Measurements from ENCODE around the gene MIP. TPM values are rescaled to one million over a fixed set of nuclear protein-coding genes. Genes with fewer than 3 reads are reported as not detected.

The MIP gene
- total RNA-seq, 4 donors from 2014 or later = not detected

DNA sequence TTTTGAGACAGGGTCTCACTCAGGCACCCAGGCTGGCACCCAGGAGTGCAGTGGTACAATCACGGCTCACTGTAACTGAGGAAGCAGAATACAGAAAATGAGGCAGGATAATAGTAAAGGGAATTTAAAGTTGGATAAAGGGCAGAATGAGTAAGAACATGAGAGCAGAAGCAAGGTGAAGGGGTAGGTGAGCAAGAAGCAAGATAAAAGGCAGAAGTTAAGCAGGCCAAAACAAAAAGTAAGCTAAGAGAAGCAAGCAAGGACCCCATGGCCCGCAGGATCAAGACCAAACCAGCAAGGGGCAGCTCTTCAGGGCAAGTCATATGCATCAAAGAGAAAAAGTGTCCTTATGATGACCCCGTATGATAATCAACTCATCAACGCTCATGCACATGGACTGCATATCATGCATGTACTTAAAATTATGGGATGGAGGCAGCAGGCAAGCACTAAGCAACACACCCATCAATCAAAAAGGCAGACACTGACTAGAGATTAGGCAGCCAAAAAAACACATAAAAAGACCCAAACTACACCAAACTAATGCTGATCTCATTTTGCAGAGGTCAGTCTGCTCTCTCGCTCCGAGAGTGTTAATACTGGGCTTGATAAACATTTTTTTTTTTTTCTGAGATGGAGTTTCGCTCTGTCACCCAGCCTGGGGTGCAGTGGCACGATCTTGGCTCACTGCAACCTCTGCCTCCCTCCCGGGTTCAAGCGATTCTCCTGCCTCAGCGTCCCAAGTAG lies 16.9 kb downstream of the MIP start:
- TF ChIP-seq POLR2A (IDR thresholded peaks at IDR 0.05) = no peak
- no peak for TF ChIP-seq POLR2AphosphoS5 (IDR thresholded peaks at IDR 0.05)
- TF ChIP-seq, protein P1, sequence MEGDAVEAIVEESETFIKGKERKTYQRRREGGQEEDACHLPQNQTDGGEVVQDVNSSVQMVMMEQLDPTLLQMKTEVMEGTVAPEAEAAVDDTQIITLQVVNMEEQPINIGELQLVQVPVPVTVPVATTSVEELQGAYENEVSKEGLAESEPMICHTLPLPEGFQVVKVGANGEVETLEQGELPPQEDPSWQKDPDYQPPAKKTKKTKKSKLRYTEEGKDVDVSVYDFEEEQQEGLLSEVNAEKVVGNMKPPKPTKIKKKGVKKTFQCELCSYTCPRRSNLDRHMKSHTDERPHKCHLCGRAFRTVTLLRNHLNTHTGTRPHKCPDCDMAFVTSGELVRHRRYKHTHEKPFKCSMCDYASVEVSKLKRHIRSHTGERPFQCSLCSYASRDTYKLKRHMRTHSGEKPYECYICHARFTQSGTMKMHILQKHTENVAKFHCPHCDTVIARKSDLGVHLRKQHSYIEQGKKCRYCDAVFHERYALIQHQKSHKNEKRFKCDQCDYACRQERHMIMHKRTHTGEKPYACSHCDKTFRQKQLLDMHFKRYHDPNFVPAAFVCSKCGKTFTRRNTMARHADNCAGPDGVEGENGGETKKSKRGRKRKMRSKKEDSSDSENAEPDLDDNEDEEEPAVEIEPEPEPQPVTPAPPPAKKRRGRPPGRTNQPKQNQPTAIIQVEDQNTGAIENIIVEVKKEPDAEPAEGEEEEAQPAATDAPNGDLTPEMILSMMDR (IDR thresholded peaks at IDR 0.05) = no peak
- no peak for TF ChIP-seq EP300 (IDR thresholded peaks at IDR 0.05)
- Histone ChIP-seq H3K4me3 (no peak overlapping the region), H3K36me3 (no peaks in the 10 kb centered on the region), H3K27me3 (no peaks in the 10 kb centered on the region), H3K27ac (no peak overlapping the region), H3K4me1 (no peaks in the 10 kb centered on the region), H3K9me3 (no peaks in the 10 kb centered on the region)
- DNase-seq (ENCODE audit: low spot score in 2 of 2) = no peak
- whole genome bisulfite sequencing = 81% methylated on average over 11 of the region's 11 CpGs

- TF ChIP-seq, protein P1 (IDR thresholded peaks at IDR 0.05) = no peak
- TF ChIP-seq EP300 (IDR thresholded peaks at IDR 0.05) (no peak), POLR2AphosphoS5 (IDR thresholded peaks at IDR 0.05) (no peak), POLR2A (IDR thresholded peaks at IDR 0.05) (no peak)
Measured at GRCh38 chr12:56434828-56435227, 19.6 kb downstream of the MIP start.

DNA sequence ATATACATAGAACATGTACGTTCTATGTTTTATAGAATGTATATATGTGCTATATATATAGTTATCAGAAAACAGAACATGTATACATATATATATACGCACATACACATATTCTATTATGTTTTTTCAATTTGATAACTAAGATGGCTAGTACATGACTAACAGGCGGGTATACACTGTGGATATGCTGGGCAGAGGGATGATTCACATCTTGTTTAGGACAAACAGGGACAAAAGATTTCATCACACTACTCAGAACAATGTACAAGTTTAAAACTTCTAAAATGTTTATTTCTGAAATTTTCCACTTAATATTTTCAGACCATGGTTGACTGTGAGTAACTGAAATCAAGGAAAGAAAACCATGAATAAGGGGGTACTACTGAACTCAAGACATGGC lies 22.6 kb downstream of the MIP start:
- H3K36me3 ChIP-seq = peaks cover 12% of the 10 kb centered on the region

More at GRCh38 chr12:56434828-56435227, 19.6 kb downstream of the MIP start:
- DNase-seq (ENCODE audit: low spot score in 2 of 2) = no peak
- H3K36me3 ChIP-seq = peaks cover 3% of the 10 kb centered on the region
- 94% methylated on average over 6 of the region's 6 CpGs for WGBS
- no peaks in the 10 kb centered on the region for H3K27me3 ChIP-seq
- no peak overlapping the region for H3K27ac ChIP-seq
- no peak overlapping the region for H3K4me3 ChIP-seq
- no peaks in the 10 kb centered on the region for H3K9me3 ChIP-seq
- no peaks in the 10 kb centered on the region for H3K4me1 ChIP-seq

DNA sequence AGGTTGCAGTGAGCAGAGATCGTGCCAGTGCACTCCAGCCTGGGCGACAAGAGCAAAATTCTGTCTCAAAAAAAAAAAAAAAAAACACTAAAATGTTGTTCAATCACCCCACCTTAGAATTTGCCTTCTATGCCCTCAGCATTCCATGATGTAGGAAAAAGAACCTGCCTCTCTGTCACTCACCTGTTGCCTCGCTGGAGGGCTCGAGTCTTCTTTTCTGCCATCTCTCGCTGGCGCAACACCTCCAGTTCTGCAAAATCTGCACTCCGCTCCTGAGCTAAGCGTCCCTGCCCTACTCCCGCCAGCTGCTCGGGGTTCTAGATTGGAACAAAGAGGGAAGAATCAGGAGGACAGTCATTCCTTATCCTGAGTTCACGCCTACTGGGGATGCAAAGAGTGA lies 23.2 kb downstream of the MIP start:
- H3K36me3 ChIP-seq = peaks cover 12% of the 10 kb centered on the region
- no peaks in the 10 kb centered on the region for H3K4me1 ChIP-seq
- H3K27ac ChIP-seq = no peak overlapping the region
- H3K4me3 ChIP-seq = no peak overlapping the region
- TF ChIP-seq POLR2A (IDR thresholded peaks at IDR 0.05) = no peak
- no peak for TF ChIP-seq EP300 (IDR thresholded peaks at IDR 0.05)
- TF ChIP-seq, protein P1 (IDR thresholded peaks at IDR 0.05) = no peak
- no peak for TF ChIP-seq POLR2AphosphoS5 (IDR thresholded peaks at IDR 0.05)
- DNase-seq (ENCODE audit: low spot score in 2 of 2) = no peak
- no peaks in the 10 kb centered on the region for H3K9me3 ChIP-seq
- 97% methylated on average over 11 of the region's 11 CpGs for WGBS
- no peaks in the 10 kb centered on the region for H3K27me3 ChIP-seq

More for the DNA sequence above, 22.6 kb downstream of the MIP start:
- TF ChIP-seq EP300 (IDR thresholded peaks at IDR 0.05) (no peak), POLR2A (IDR thresholded peaks at IDR 0.05) (no peak), POLR2AphosphoS5 (IDR thresholded peaks at IDR 0.05) (no peak)
- TF ChIP-seq, protein P1 (IDR thresholded peaks at IDR 0.05) = no peak
- Histone ChIP-seq H3K9me3 (no peaks in the 10 kb centered on the region), H3K4me3 (no peak overlapping the region), H3K4me1 (no peaks in the 10 kb centered on the region), H3K27ac (no peak overlapping the region), H3K27me3 (no peaks in the 10 kb centered on the region)
- WGBS = 94% methylated on average over 3 of the region's 3 CpGs
- DNase-seq (ENCODE audit: low spot score in 2 of 2) = no peak

- H3K4me1 ChIP-seq = no peaks in the 10 kb centered on the region
- H3K4me3 ChIP-seq = no peak overlapping the region
- 61% methylated on average over 3 of the region's 3 CpGs for WGBS
- no peaks in the 10 kb centered on the region for H3K27me3 ChIP-seq
- no peaks in the 10 kb centered on the region for H3K9me3 ChIP-seq
- H3K36me3 ChIP-seq = peaks cover 39% of the 10 kb centered on the region
- no peak for DNase-seq (ENCODE audit: low spot score in 2 of 2)
- no peak overlapping the region for H3K27ac ChIP-seq
- TF ChIP-seq POLR2A (IDR thresholded peaks at IDR 0.05) (no peak), POLR2AphosphoS5 (IDR thresholded peaks at IDR 0.05) (no peak), EP300 (IDR thresholded peaks at IDR 0.05) (no peak)
- TF ChIP-seq, protein P1 (IDR thresholded peaks at IDR 0.05) = no peak
Measured at GRCh38 chr12:56425940-56426438, 28.5 kb downstream of the MIP start.
